Naive B cell (primary cell): ENCODE results near the gene PCBP3. TPM values are rescaled to one million over a fixed set of nuclear protein-coding genes. Genes with fewer than 3 reads are reported as not detected.
A peak's percentile ranks its signal among the peaks of the same experiment; 100 is the strongest.

Experiments
- ATAC-seq, 2 donors: fragments of 150-1000 bp; cut with Tn5 transposase; 2 replicates each; pipeline ENCODE4 v1.10.0; 2021; ENCODE audit warnings: low read depth in 2 of 2, mild to moderate bottlenecking in 2 of 2, moderate library complexity in 2 of 2
- DNase-seq: peaks from one replicate; pipeline ENCODE4 v3.0.0; 2022
- H3K27ac Mint-ChIP-seq, 6 donors: one replicate each; pipeline ENCODE4 v1.8.0; 2020 to 2022; ENCODE audit warnings: mild to moderate bottlenecking in 6 of 6, mixed read lengths in 6 of 6, moderate library complexity in 5 of 6, inconsistent platforms in 2 of 6
- H3K27me3 Mint-ChIP-seq, 3 donors: one replicate each; pipeline ENCODE4 v1.8.0; 2021 to 2022; ENCODE audit warnings: mixed read lengths in 3 of 3, mild to moderate bottlenecking in 1 of 3
- H3K36me3 Mint-ChIP-seq, 2 donors: one replicate each; pipeline ENCODE4 v1.8.0; 2020 to 2022; ENCODE audit warnings: mixed read lengths in 2 of 2, inconsistent platforms in 1 of 2, mild to moderate bottlenecking in 1 of 2
- H3K4me1 Mint-ChIP-seq, 3 donors: one replicate each; pipeline ENCODE4 v1.8.0; 2020 to 2022; ENCODE audit warnings: mixed read lengths in 3 of 3, inconsistent platforms in 1 of 3, mild to moderate bottlenecking in 1 of 3, moderate library complexity in 1 of 3
- H3K4me3 Mint-ChIP-seq, 8 donors: one replicate each; pipeline ENCODE4 v1.8.0; 2020 to 2022; ENCODE audit warnings: mild to moderate bottlenecking in 8 of 8, mixed read lengths in 8 of 8, moderate library complexity in 8 of 8, inconsistent platforms in 2 of 8
- H3K9me3 Mint-ChIP-seq, 7 donors: one replicate each; pipeline ENCODE4 v1.8.0; 2020 to 2022; ENCODE audit warnings: mixed read lengths in 7 of 7, mild to moderate bottlenecking in 5 of 7, inconsistent platforms in 2 of 7, moderate library complexity in 1 of 7
- polyA plus RNA-seq, 6 donors: library from polyadenylated mRNA; unstranded; fragments of 300-500 nt; fragmentation: Illumina TruSeq; gene quantifications; one replicate each; pipeline ENCODE4 v1.2.3, GENCODE V29; 2021; ENCODE audit warnings: low read depth in 6 of 6

The PCBP3 gene
- polyA plus RNA-seq, 6 donors from 2014 or later = 0.60 to 1.5 (median 0.93) TPM; not detected in 2

- Mint-ChIP-seq H3K36me3 (no peaks in the 10 kb centered on the region), H3K27me3 (no peaks in the 10 kb centered on the region), H3K4me3 (no peak overlapping the region), H3K9me3 (no peaks in the 10 kb centered on the region), H3K27ac (no peak overlapping the region), H3K4me1 (peaks cover 0 to 4% (median 0%) of the 10 kb centered on the region in 3 donors)
- ATAC-seq (no peak), DNase-seq (no peak)
These were observed 224.6 kb downstream of the PCBP3 start for GRCh38 chr21:45868086-45868485.

- H3K36me3 Mint-ChIP-seq = no peaks in the 10 kb centered on the region
- no peak for ATAC-seq
These were observed 225.0 kb downstream of the PCBP3 start for GRCh38 chr21:45868488-45868887.

GRCh38 chr21:45869121-45870007 lies 225.8 kb downstream of the PCBP3 start:
- Mint-ChIP-seq H3K27ac (no peak overlapping the region), H3K4me3 (no peak overlapping the region), H3K36me3 (no peaks in the 10 kb centered on the region), H3K4me1 (peaks cover 0 to 4% (median 0%) of the 10 kb centered on the region in 3 donors), H3K9me3 (no peaks in the 10 kb centered on the region), H3K27me3 (peaks cover 0 to 4% (median 0%) of the 10 kb centered on the region in 3 donors)
- DNase-seq = no peak
- no peak for ATAC-seq

More at GRCh38 chr21:45868488-45868887, 225.0 kb downstream of the PCBP3 start:
- H3K9me3 Mint-ChIP-seq = no peaks in the 10 kb centered on the region
- no peaks in the 10 kb centered on the region for H3K27me3 Mint-ChIP-seq
- no peak overlapping the region for H3K4me3 Mint-ChIP-seq
- H3K4me1 Mint-ChIP-seq = peaks cover 0 to 4% (median 0%) of the 10 kb centered on the region in 3 donors
- DNase-seq = no peak
- H3K27ac Mint-ChIP-seq = no peak overlapping the region

- Mint-ChIP-seq H3K27ac (no peak overlapping the region), H3K4me1 (peaks cover 0 to 4% (median 0%) of the 10 kb centered on the region in 3 donors), H3K27me3 (peaks cover 0 to 4% (median 3%) of the 10 kb centered on the region in 3 donors), H3K9me3 (no peaks in the 10 kb centered on the region), H3K4me3 (no peak overlapping the region), H3K36me3 (no peaks in the 10 kb centered on the region)
- no peak for ATAC-seq
- no peak for DNase-seq
These were observed 226.9 kb downstream of the PCBP3 start for GRCh38 chr21:45870421-45870820.

- Mint-ChIP-seq H3K27ac (no peak overlapping the region), H3K36me3 (no peaks in the 10 kb centered on the region), H3K27me3 (peaks cover 0 to 8% (median 4%) of the 10 kb centered on the region in 3 donors), H3K4me1 (peaks cover 0 to 4% (median 0%) of the 10 kb centered on the region in 3 donors), H3K9me3 (no peaks in the 10 kb centered on the region), H3K4me3 (no peak overlapping the region)
- ATAC-seq = no peak
- no peak for DNase-seq
These were observed 227.5 kb downstream of the PCBP3 start for GRCh38 chr21:45870851-45871615.

GRCh38 chr21:45871616-45872236 lies 228.2 kb downstream of the PCBP3 start:
- peaks cover 0 to 10% (median 4%) of the 10 kb centered on the region in 3 donors for H3K27me3 Mint-ChIP-seq
- H3K9me3 Mint-ChIP-seq = no peaks in the 10 kb centered on the region
- no peak for ATAC-seq
- H3K4me1 Mint-ChIP-seq = peaks cover 0 to 4% (median 0%) of the 10 kb centered on the region in 3 donors
- DNase-seq = no peak
- no peak overlapping the region for H3K4me3 Mint-ChIP-seq
- H3K36me3 Mint-ChIP-seq = no peaks in the 10 kb centered on the region
- H3K27ac Mint-ChIP-seq = no peak overlapping the region

- Mint-ChIP-seq H3K9me3 (no peaks in the 10 kb centered on the region), H3K36me3 (no peaks in the 10 kb centered on the region), H3K27me3 (peaks cover 0 to 15% (median 4%) of the 10 kb centered on the region in 3 donors), H3K4me3 (no peak overlapping the region), H3K27ac (no peak overlapping the region), H3K4me1 (peaks cover 0 to 4% (median 0%) of the 10 kb centered on the region in 3 donors)
- ATAC-seq = no peak
- no peak for DNase-seq
These were observed 228.9 kb downstream of the PCBP3 start for GRCh38 chr21:45872471-45872870.

GRCh38 chr21:45872902-45873301 lies 229.4 kb downstream of the PCBP3 start:
- H3K4me1 Mint-ChIP-seq = peaks cover 0 to 4% (median 0%) of the 10 kb centered on the region in 3 donors
- no peak overlapping the region for H3K4me3 Mint-ChIP-seq
- H3K9me3 Mint-ChIP-seq = no peaks in the 10 kb centered on the region
- H3K27me3 Mint-ChIP-seq = peaks cover 0 to 15% (median 4%) of the 10 kb centered on the region in 3 donors
- no peaks in the 10 kb centered on the region for H3K36me3 Mint-ChIP-seq
- ATAC-seq (no peak), DNase-seq (no peak)
- H3K27ac Mint-ChIP-seq = peak overlapping the region in 1 of 6 donors; percentile 18

- ATAC-seq (no peak), DNase-seq (no peak)
- H3K9me3 Mint-ChIP-seq = no peaks in the 10 kb centered on the region
- H3K4me3 Mint-ChIP-seq = no peak overlapping the region
- no peak overlapping the region for H3K27ac Mint-ChIP-seq
- peaks cover 3 to 17% (median 5%) of the 10 kb centered on the region in 3 donors for H3K27me3 Mint-ChIP-seq
- peaks cover 0 to 4% (median 0%) of the 10 kb centered on the region in 3 donors for H3K4me1 Mint-ChIP-seq
- no peaks in the 10 kb centered on the region for H3K36me3 Mint-ChIP-seq
These were observed 229.9 kb downstream of the PCBP3 start for GRCh38 chr21:45873418-45873817.

- Mint-ChIP-seq H3K36me3 (no peaks in the 10 kb centered on the region), H3K4me1 (peaks cover 0 to 4% (median 0%) of the 10 kb centered on the region in 3 donors), H3K9me3 (no peaks in the 10 kb centered on the region), H3K27ac (no peak overlapping the region), H3K4me3 (no peak overlapping the region), H3K27me3 (peaks cover 7 to 21% (median 9%) of the 10 kb centered on the region in 3 donors)
- ATAC-seq (no peak), DNase-seq (no peak)
These were observed 230.3 kb downstream of the PCBP3 start for GRCh38 chr21:45873866-45874265.

GRCh38 chr21:45874716-45875415 lies 231.3 kb downstream of the PCBP3 start:
- ATAC-seq = no peak
- Mint-ChIP-seq H3K9me3 (no peaks in the 10 kb centered on the region), H3K4me1 (peaks cover 0 to 4% (median 0%) of the 10 kb centered on the region in 3 donors), H3K36me3 (no peaks in the 10 kb centered on the region), H3K27ac (no peak overlapping the region), H3K4me3 (no peak overlapping the region), H3K27me3 (peaks cover 7 to 21% (median 9%) of the 10 kb centered on the region in 3 donors)
- DNase-seq = no peak

GRCh38 chr21:45875416-45875760 lies 231.9 kb downstream of the PCBP3 start:
- no peak for DNase-seq
- Mint-ChIP-seq H3K27me3 (peaks cover 9 to 23% (median 10%) of the 10 kb centered on the region in 3 donors), H3K4me1 (peaks cover 0 to 5% (median 0%) of the 10 kb centered on the region in 3 donors), H3K36me3 (no peaks in the 10 kb centered on the region), H3K9me3 (no peaks in the 10 kb centered on the region), H3K4me3 (no peak overlapping the region), H3K27ac (peak overlapping the region in 1 of 6 donors; percentile 41)
- ATAC-seq = no peak

GRCh38 chr21:45875881-45876280 lies 232.4 kb downstream of the PCBP3 start:
- no peaks in the 10 kb centered on the region for H3K9me3 Mint-ChIP-seq
- H3K36me3 Mint-ChIP-seq = no peaks in the 10 kb centered on the region
- no peak overlapping the region for H3K27ac Mint-ChIP-seq
- H3K4me3 Mint-ChIP-seq = no peak overlapping the region
- peaks cover 12 to 28% (median 15%) of the 10 kb centered on the region in 3 donors for H3K27me3 Mint-ChIP-seq
- DNase-seq = no peak
- peaks cover 0 to 5% (median 0%) of the 10 kb centered on the region in 3 donors for H3K4me1 Mint-ChIP-seq
- ATAC-seq = no peak
